ENCODE results near the gene RLN3.
"Not testable (repeated sequence)": the region's sequence is repeated elsewhere in the genome, so short reads cannot be mapped to it uniquely, and the experiment has no call there.

Gene RLN3

DNA sequence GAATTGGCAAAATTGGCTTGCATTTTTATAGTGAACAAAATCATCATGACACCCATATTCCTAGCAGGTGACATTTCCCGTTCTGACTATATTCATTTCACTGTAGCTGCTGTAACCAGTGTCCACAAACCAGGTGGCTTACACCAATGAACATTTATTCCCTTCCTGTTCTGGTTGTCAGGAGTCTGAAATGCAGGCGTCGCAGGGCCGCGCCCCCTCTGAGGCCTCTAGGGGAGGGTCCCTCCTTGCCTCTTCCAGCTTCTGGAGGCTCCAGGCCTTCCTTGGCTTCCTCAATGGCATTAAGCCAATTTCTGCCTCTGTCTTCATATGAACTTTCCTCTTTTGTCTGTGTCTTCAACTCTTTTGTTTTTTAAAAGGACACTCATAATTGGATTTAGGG, 6.5 kb upstream of the RLN3 start:
- peak; percentile 56 for DNase-seq (ENCODE audit: low read depth, low spot score)

GRCh38 chr19:14022469-14022868, 5.5 kb upstream of the RLN3 start:
- no peak for DNase-seq (ENCODE audit: low read depth, low spot score)

GRCh38 chr19:14023404-14024235, 4.3 kb upstream of the RLN3 start:
- peak; percentile 74 for DNase-seq (ENCODE audit: low read depth, low spot score)

DNA sequence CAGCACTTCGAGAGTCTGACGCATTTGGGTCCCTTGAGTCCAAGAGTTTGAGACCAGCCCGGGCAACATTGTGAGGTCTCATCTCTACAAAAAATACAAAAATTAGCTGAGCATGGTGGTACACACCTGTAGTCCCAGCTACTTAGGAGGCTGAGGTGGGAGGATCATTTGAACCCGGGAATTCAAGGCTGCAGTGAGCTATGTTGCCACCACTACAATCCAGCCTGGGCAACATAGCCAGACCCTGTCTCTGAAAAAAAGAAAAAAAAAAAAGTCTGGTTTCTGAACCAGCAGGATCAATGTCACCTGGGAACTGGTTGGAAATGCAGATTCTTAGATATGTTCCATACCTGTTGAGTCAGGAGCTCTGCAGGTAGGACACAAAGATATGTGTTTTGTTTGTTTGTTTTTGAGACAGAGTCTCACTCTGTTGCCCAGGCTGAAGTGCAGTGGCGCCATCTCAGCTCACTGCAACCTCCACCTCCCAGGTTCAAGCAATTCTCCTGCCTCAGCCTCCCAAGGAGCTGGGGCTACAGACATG, 1.2 kb upstream of the RLN3 start:
- DNase-seq (ENCODE audit: low read depth, low spot score): not testable (repeated sequence)

DNA sequence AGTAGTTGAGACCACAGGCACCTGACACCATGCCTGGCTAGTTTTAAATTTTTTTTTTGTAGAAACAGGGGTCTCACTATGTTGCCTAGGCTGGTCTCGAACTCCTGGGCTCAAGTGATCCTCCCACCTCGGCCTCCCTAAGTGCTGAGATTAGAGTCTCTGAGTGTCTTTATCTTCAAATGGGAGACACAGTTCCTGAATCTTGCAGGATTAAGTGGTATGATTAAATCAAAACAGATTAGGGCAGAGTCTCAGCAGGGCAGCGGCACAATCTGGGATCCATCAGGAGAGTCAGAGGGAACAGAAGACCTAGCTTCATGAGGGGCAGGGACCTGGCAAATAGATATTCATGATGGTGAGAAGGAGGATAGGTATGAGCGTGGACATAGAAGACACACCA, 953 bp downstream of the RLN3 start:
- no peak for DNase-seq (ENCODE audit: low read depth, low spot score)

DNA sequence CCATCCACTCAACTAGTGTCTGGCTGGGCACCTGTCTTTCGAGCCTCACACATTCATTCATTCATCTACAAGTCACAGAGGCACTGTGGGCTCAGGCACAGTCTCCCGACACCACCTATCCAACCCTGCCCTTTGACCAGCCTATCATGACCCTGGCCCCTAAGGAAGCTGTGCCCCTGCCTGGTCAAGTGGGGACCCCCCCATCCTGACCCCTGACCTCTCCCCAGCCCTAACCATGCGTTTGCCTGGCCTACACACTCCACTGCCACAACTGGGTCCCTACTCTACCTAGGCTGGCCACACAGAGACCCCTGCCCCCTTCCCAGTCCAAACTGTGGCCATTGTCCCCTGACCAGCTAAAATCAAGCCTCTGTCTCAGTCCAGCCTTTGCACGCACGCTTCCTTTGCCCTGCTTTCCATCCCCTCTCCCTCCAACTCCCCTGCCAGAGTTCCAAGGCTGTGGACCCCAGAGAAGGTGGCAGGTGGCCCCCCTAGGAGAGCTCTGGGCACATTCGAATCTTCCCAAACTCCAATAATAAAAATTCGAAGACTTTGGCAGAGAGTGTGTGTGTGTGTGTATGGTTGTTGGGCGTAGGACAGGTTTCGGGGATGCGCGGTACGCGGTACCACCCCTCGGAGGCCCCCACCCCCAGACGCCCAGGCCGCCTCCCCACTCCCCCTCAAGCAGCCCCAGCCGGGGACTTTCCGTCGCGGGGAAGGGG, 3.2 kb downstream of the RLN3 start:
- DNase-seq (ENCODE audit: low read depth, low spot score): no peak

GRCh38 chr19:14031719-14032480, 4.0 kb downstream of the RLN3 start, which contains the start of gene IL27RA:
IL27RA (plus strand) TSS chr19:14031762; CDS start chr19:14031873, 111 bp downstream.
- peak; percentile 62 for DNase-seq (ENCODE audit: low read depth, low spot score)

DNA sequence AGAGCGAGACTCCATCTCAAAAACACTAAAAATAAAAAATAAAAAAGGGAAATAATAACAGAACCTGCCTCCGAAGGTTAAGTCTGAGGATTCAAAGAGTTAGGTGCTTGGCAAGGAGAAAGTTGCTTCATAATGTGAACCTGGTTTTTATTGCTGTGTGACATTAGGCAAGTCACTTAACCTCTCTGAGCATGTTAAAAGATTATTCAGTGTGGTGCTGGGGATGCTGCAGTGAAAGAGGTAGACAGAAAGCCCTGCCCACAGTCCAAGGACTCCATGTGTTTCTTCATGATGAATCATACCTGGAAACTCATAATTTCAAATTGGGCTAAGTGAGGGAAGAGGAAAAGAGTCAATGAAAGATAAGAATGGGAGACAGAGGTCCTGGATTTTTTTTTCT, 6.0 kb downstream of the RLN3 start:
- DNase-seq (ENCODE audit: low read depth, low spot score): no peak

GRCh38 chr19:14035159-14035558, 7.2 kb downstream of the RLN3 start:
- DNase-seq (ENCODE audit: low read depth, low spot score): not testable (repeated sequence)

DNA sequence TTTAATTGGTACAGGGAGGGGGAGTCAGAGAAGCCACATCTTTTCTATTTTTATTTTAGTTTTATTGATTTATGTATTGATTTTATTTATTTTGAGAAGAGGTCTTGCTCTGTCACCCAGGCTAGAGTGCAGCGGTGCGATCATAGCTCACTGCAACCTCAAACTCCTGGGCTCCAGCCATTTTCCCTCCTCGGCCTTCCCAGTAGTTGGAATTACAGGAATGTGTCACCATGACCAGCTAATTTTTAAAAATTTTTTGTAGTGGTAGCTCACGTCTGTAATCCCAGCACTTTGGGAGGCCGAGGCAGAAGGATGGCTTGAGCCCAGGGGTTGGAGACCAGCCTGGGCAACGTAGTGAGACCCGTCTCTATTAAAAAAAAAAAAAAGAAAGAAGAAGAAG, 7.8 kb downstream of the RLN3 start:
- no peak for DNase-seq (ENCODE audit: low read depth, low spot score)

- DNase-seq (ENCODE audit: low read depth, low spot score): no peak
Observed at GRCh38 chr19:14039181-14039580, 11.2 kb downstream of the RLN3 start.

GRCh38 chr19:14042659-14043608, 15.0 kb downstream of the RLN3 start:
- peak; percentile 90 for DNase-seq (ENCODE audit: low read depth, low spot score)

- not testable (repeated sequence) for DNase-seq (ENCODE audit: low read depth, low spot score)
Observed at GRCh38 chr19:14047866-14048265, 19.9 kb downstream of the RLN3 start.

- DNase-seq (ENCODE audit: low read depth, low spot score): peak; percentile 76
Observed at GRCh38 chr19:14048443-14049153, 20.6 kb downstream of the RLN3 start.

- no peak for DNase-seq (ENCODE audit: low read depth, low spot score)
Observed at GRCh38 chr19:14050512-14050911, 22.6 kb downstream of the RLN3 start.

DNA sequence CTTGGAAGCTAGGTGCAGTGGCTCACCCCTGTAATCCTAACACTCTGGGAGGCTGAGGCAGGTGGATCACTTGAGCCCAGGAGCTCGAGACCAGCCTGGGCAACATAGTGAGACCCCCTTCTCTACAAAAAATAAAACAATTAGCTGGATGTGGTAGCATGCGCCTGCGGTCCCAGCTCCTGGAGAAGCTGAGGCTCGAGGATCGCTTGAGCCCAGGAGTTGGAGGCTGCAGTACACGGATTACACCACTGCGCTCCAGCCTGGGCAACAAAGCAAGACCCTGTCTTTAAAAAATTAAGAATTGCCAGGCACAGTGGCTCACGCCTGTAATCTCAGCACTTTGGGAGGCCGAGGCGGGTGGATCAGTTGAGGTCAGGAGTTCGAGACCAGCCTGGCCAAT, 23.0 kb downstream of the RLN3 start:
- DNase-seq (ENCODE audit: low read depth, low spot score): not testable (repeated sequence)

DNA sequence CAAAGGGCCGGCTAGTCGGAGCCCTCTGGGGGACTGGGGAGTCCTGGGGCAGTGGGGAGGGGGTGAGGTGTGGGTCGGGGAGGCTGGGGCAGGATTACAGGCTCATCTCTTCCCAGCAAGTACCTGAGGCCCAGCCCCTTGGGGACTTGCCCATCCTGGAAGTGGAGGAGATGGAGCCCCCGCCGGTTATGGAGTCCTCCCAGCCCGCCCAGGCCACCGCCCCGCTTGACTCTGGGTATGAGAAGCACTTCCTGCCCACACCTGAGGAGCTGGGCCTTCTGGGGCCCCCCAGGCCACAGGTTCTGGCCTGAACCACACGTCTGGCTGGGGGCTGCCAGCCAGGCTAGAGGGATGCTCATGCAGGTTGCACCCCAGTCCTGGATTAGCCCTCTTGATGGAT, 24.0 kb downstream of the RLN3 start:
- DNase-seq (ENCODE audit: low read depth, low spot score): no peak

DNA sequence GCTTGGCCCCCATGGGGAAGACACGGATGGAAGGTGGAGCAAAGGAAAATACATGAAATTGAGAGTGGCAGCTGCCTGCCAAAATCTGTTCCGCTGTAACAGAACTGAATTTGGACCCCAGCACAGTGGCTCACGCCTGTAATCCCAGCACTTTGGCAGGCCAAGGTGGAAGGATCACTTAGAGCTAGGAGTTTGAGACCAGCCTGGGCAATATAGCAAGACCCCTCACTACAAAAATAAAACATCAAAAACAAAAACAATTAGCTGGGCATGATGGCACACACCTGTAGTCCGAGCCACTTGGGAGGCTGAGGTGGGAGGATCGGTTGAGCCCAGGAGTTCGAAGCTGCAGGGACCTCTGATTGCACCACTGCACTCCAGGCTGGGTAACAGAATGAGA, 24.5 kb downstream of the RLN3 start:
- no peak for DNase-seq (ENCODE audit: low read depth, low spot score)

DNA sequence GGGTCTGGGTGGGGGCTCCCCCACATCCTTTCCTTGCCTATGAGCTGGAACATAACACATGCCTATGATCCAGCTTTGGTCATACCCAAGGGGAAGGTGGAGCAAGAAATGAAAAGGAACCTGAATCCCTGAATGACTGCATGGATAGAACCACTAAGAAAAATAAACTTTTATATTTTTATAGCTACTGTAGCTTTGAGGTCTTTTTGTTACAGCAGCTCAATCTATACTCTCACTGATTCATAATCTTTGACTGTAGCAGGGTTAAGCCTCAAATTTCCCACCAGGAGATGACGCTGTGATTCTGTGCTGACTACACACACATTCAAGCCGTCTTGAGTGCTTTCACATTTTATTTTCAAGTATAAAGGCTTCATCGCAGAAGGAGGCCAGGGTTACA, 25.1 kb downstream of the RLN3 start:
- no peak for DNase-seq (ENCODE audit: low read depth, low spot score)

GRCh38 chr19:14053500-14053899, 25.6 kb downstream of the RLN3 start:
- DNase-seq (ENCODE audit: low read depth, low spot score): no peak
